ENCODE measurements around the gene SIPA1L3. TPM values are rescaled to one million over a fixed set of nuclear protein-coding genes. Genes with fewer than 3 reads are reported as not detected.

The SIPA1L3 gene
- total RNA-seq, 1 donor from 2014 or later, result 26.9 TPM

GRCh38 chr19:38210458-38210987 lies 303.5 kb downstream of the SIPA1L3 start:
- Mint-ChIP-seq H3K9me3 (ENCODE audit: unreplicated experiment) (peaks cover 2% of the 10 kb centered on the region), H3K4me1 (ENCODE audit: low read depth, unreplicated experiment) (peaks cover 16% of the 10 kb centered on the region), H3K4me3 (ENCODE audit: unreplicated experiment) (peak overlapping the region; percentile 71), H3K36me3 (ENCODE audit: low read depth, unreplicated experiment) (peaks cover 2% of the 10 kb centered on the region), H3K27ac (ENCODE audit: unreplicated experiment) (no peak overlapping the region), H3K27me3 (ENCODE audit: low read depth, unreplicated experiment) (peaks cover 3% of the 10 kb centered on the region)
- Histone ChIP-seq H3K79me2 (ENCODE audit: insufficient read depth, low read length) (no peaks in the 10 kb centered on the region), H3K4me3 (ENCODE audit: insufficient read depth, low read depth, low read length) (no peak overlapping the region), H2AFZ (ENCODE audit: low read depth, low read length) (no peak overlapping the region), H3K4me2 (ENCODE audit: low read length) (peak overlapping the region; percentile 69), H3K27ac (ENCODE audit: low read depth, low read length) (no peak overlapping the region), H3K27me3 (ENCODE audit: insufficient read depth, low read length) (no peaks in the 10 kb centered on the region), H4K20me1 (ENCODE audit: insufficient read depth, low read length) (peaks cover 19% of the 10 kb centered on the region), H3K9me3 (ENCODE audit: insufficient read depth, low read depth, low read length) (no peaks in the 10 kb centered on the region), H3K9ac (ENCODE audit: low read length) (peak overlapping the region; percentile 36), H3K4me1 (ENCODE audit: insufficient read depth, low read length) (peaks cover 36% of the 10 kb centered on the region), H3K36me3 (ENCODE audit: insufficient read depth, low read length) (no peaks in the 10 kb centered on the region)
- no peak for FAIRE-seq
- no peak for DNase-seq (ENCODE audit: low read depth)
- TF ChIP-seq, protein P1, sequence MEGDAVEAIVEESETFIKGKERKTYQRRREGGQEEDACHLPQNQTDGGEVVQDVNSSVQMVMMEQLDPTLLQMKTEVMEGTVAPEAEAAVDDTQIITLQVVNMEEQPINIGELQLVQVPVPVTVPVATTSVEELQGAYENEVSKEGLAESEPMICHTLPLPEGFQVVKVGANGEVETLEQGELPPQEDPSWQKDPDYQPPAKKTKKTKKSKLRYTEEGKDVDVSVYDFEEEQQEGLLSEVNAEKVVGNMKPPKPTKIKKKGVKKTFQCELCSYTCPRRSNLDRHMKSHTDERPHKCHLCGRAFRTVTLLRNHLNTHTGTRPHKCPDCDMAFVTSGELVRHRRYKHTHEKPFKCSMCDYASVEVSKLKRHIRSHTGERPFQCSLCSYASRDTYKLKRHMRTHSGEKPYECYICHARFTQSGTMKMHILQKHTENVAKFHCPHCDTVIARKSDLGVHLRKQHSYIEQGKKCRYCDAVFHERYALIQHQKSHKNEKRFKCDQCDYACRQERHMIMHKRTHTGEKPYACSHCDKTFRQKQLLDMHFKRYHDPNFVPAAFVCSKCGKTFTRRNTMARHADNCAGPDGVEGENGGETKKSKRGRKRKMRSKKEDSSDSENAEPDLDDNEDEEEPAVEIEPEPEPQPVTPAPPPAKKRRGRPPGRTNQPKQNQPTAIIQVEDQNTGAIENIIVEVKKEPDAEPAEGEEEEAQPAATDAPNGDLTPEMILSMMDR (IDR thresholded peaks at IDR 0.05; ENCODE audit: insufficient read depth, low read depth, low read length), result no peak
- TF ChIP-seq EZH2 (IDR thresholded peaks at IDR 0.05; ENCODE audit: insufficient read depth, low read length), result no peak

DNA sequence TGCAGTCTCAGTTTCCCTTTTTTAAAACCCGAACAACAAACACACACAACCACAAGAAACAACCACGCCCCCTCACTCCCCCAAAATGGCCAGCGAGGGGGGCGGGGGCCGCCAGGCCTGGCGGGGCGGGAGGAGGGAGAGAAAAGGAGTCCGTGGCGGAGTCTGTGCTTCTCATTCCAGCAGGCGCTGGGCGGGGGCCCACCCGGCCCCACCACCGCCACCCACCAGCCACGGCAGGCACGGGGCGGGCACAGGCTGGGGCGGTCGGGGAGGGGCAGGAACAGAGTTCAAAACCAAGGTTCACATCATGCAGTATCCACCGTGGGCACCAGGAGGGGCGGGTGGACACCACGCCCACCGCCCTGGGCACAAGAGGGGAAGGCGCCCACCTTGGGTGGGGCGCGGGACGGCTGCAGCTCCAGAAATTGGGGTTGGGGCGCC lies 304.2 kb downstream of the SIPA1L3 start:
- H3K4me3 Mint-ChIP-seq (ENCODE audit: unreplicated experiment), result no peak overlapping the region
- peaks cover 3% of the 10 kb centered on the region for H3K27me3 Mint-ChIP-seq (ENCODE audit: low read depth, unreplicated experiment)
- peaks cover 2% of the 10 kb centered on the region for H3K9me3 Mint-ChIP-seq (ENCODE audit: unreplicated experiment)
- H3K4me1 Mint-ChIP-seq (ENCODE audit: low read depth, unreplicated experiment), result peaks cover 16% of the 10 kb centered on the region
- TF ChIP-seq, protein P1 (IDR thresholded peaks at IDR 0.05; ENCODE audit: insufficient read depth, low read depth, low read length), result no peak
- TF ChIP-seq EZH2 (IDR thresholded peaks at IDR 0.05; ENCODE audit: insufficient read depth, low read length), result no peak
- Histone ChIP-seq H2AFZ (ENCODE audit: low read depth, low read length) (no peak overlapping the region), H3K4me3 (ENCODE audit: insufficient read depth, low read depth, low read length) (no peak overlapping the region), H3K4me2 (ENCODE audit: low read length) (peak overlapping the region; percentile 69), H4K20me1 (ENCODE audit: insufficient read depth, low read length) (peaks cover 19% of the 10 kb centered on the region), H3K79me2 (ENCODE audit: insufficient read depth, low read length) (no peaks in the 10 kb centered on the region), H3K36me3 (ENCODE audit: insufficient read depth, low read length) (no peaks in the 10 kb centered on the region), H3K9me3 (ENCODE audit: insufficient read depth, low read depth, low read length) (no peaks in the 10 kb centered on the region), H3K27ac (ENCODE audit: low read depth, low read length) (no peak overlapping the region), H3K27me3 (ENCODE audit: insufficient read depth, low read length) (no peaks in the 10 kb centered on the region), H3K9ac (ENCODE audit: low read length) (no peak overlapping the region), H3K4me1 (ENCODE audit: insufficient read depth, low read length) (peaks cover 36% of the 10 kb centered on the region)
- H3K27ac Mint-ChIP-seq (ENCODE audit: unreplicated experiment), result no peak overlapping the region
- DNase-seq (ENCODE audit: low read depth) (no peak), FAIRE-seq (no peak)
- peaks cover 2% of the 10 kb centered on the region for H3K36me3 Mint-ChIP-seq (ENCODE audit: low read depth, unreplicated experiment)

DNA sequence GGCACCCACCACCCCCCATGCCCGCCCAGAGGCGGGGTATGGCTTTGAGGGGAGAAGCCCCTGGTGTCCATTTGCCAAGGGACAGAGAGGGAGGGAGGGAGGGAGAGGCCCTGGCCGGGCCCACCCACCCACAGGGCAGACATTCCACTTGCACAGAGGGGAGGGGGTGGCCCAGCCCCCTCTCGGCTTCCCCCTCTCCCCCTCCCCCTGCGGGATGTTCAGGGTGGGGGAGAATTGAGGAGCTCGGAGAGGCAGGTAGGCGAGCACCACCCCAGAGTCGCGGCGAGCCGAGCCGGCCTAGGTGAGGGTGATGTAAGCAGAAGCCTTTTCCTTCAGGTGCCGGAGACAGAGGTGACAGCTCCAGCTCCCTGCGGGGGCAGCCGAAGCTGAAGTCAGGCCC lies 304.8 kb downstream of the SIPA1L3 start:
- peaks cover 2% of the 10 kb centered on the region for H3K36me3 Mint-ChIP-seq (ENCODE audit: low read depth, unreplicated experiment)
- no peak overlapping the region for H3K4me3 ChIP-seq (ENCODE audit: insufficient read depth, low read depth, low read length)
- H3K27me3 ChIP-seq (ENCODE audit: insufficient read depth, low read length), result no peaks in the 10 kb centered on the region
- DNase-seq (ENCODE audit: low read depth) (no peak), FAIRE-seq (no peak)
- TF ChIP-seq, protein P1 (IDR thresholded peaks at IDR 0.05; ENCODE audit: insufficient read depth, low read depth, low read length), result no peak
- TF ChIP-seq EZH2 (IDR thresholded peaks at IDR 0.05; ENCODE audit: insufficient read depth, low read length), result no peak
- no peaks in the 10 kb centered on the region for H3K36me3 ChIP-seq (ENCODE audit: insufficient read depth, low read length)
- H3K9me3 Mint-ChIP-seq (ENCODE audit: unreplicated experiment), result peaks cover 2% of the 10 kb centered on the region
- peaks cover 16% of the 10 kb centered on the region for H3K4me1 Mint-ChIP-seq (ENCODE audit: low read depth, unreplicated experiment)
- H3K27me3 Mint-ChIP-seq (ENCODE audit: low read depth, unreplicated experiment), result peaks cover 3% of the 10 kb centered on the region
- H3K27ac Mint-ChIP-seq (ENCODE audit: unreplicated experiment), result no peak overlapping the region
- no peaks in the 10 kb centered on the region for H3K79me2 ChIP-seq (ENCODE audit: insufficient read depth, low read length)
- H3K4me1 ChIP-seq (ENCODE audit: insufficient read depth, low read length), result peaks cover 36% of the 10 kb centered on the region
- H3K9me3 ChIP-seq (ENCODE audit: insufficient read depth, low read depth, low read length), result no peaks in the 10 kb centered on the region
- no peak overlapping the region for H3K4me3 Mint-ChIP-seq (ENCODE audit: unreplicated experiment)
- H3K4me2 ChIP-seq (ENCODE audit: low read length), result no peak overlapping the region
- no peak overlapping the region for H3K27ac ChIP-seq (ENCODE audit: low read depth, low read length)
- H4K20me1 ChIP-seq (ENCODE audit: insufficient read depth, low read length), result peaks cover 19% of the 10 kb centered on the region
- H3K9ac ChIP-seq (ENCODE audit: low read length), result no peak overlapping the region
- H2AFZ ChIP-seq (ENCODE audit: low read depth, low read length), result no peak overlapping the region
